Measurements from ENCODE around the gene SPEG.
A peak's percentile ranks its signal among the peaks of the same experiment; 100 is the strongest.

- TF ChIP-seq CTCF (IDR thresholded peaks at IDR 0.05; ENCODE audit: low read length) = peak; percentile 56; the same call in 1 of the 2 replicates
- no peak for TF ChIP-seq EZH2 (IDR thresholded peaks at IDR 0.05; ENCODE audit: borderline replicate concordance, low read length)
These were observed 65.5 kb downstream of the SPEG start for GRCh38 chr2:219500135-219500534.

All from OCI-LY1 (cell line).